ENCODE data around the gene TECPR2.
A peak's percentile ranks its signal among the peaks of the same experiment; 100 is the strongest.

Gene TECPR2

DNA sequence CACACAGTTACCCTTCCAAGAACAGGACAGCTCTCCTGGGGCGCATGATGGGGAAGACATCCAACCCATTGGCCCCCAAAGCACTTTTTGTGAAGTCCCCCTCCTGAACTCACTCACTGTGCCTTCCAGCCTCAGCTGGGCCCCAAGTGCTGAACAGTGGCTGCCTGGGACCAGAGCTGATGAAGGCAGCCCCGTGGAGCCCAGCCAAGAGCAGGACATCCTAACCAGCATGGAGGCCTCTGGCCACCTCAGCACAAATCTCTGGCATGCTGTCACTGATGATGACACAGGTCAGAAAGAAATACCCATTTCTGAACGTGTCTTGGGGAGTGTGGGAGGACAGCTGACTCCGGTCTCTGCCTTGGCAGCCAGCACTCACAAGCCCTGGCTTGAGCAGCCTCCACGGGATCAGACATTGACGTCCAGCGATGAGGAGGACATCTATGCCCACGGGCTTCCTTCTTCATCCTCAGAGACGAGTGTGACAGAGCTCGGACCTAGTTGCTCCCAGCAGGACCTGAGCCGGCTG is 72.0 kb downstream of the TECPR2 start:
- DNase-seq, result no peak

DNA sequence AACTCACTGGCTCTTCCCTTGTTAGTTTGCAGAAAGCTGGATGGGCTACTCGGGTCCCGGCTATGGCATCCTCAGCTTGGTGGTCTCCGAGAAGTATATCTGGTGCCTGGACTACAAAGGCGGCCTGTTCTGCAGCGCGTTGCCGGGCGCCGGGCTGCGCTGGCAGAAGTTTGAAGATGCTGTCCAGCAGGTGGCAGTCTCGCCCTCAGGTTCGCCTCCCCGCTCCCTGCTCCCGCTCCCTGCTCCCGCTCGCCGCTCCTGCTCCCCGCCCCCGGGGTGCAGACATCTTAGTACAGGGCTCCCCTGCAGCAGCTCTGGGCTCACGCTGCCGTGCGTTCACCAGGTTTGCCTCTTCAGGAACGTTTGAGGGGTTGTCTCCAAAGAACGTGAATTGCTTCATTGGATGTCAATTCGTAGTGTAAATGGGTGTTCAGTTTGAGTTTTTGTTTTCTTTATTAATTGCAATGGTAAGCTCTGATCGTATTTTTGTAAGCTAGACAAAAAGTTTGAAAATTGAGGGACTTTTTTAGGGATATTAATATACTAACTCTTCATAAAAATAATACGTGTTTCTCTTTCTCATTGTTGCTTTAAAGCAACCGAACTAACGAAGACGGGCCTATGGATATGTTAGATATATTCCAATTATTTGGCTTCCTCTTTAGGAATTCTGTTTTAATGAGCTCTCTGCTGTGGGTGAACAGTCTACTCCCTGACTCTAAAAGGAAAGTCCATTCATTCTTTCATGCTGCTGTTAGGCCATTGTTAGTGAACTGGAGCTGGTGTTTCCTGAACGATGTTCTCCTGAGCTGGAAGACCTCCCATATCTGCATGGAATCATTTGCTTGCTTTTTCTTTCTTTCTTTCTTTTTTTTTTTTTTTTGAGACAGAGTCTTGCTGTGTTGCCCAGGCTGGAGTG is 75.5 kb downstream of the TECPR2 start:
- DNase-seq, result peak; percentile 76 to 83

GRCh38 chr14:102439556-102439955 is 76.8 kb downstream of the TECPR2 start:
- DNase-seq, result no peak

DNA sequence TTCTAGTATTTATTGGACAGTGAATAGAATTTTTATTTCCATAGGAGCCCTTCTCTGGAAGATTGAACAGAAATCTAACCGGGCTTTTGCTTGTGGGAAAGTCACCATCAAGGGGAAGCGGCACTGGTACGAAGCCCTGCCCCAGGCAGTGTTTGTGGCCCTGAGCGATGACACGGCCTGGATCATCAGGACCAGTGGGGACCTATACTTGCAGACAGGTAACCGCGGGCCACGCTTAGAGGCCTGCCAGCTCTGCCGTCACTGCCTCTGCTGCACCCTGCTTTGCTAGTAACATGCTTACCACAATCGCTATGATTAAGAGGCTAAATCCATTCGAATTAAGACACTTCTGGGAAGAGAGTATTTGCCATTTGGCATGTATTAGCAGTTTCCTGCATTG is 77.7 kb downstream of the TECPR2 start:
- no peak for DNase-seq

GRCh38 chr14:102442241-102443211 is 79.8 kb downstream of the TECPR2 start:
- no peak for DNase-seq

- DNase-seq, result no peak
Measured at GRCh38 chr14:102445066-102445465, 82.3 kb downstream of the TECPR2 start.

- DNase-seq, result no peak
Measured at GRCh38 chr14:102445641-102446040, 82.9 kb downstream of the TECPR2 start.

DNA sequence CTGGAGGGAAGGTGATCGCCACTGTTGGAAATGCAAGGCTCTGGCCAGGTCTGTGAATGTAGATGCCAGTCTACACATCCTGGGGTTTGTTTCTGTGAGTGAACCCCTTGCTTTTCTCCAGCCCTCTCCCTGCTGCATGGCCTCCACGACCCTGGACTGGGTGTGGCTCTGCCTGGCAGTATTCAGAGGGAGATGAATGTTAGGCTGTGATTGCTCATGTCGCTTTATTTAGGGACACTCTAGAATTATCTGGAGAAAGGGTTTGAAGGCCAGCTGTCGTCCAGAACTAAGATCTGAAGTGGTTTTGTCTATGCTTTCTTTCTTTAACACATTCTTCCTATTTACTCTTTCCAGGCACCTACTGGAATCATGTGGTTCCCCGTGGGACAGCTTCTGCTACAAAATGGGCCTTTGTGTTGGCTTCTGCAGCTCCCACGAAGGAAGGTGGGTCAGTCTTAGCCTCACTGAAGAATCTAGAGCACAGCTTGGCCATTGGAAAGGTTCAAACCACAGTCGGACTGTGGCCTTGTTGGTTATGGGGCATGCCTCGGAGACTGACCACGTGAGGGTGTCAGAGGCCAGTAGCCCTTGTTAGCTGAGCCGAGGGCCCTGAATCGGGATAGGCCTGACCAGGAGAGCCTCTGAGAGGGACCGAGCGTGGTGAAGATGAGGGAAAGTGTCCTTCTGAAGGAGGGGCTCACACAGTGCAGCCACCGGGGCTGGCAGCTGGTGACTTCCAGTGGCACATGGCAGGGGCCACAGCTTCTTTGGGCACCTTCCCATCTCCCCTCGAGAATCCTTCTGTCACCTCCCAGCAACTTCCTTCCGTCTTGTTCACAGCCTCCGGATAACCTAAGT is 87.7 kb downstream of the TECPR2 start:
- DNase-seq, result no peak

- DNase-seq, result no peak
Measured at GRCh38 chr14:102451064-102451352, 88.3 kb downstream of the TECPR2 start.

- DNase-seq, result no peak
Measured at GRCh38 chr14:102452302-102452701, 89.6 kb downstream of the TECPR2 start.

- DNase-seq, result no peak
Measured at GRCh38 chr14:102454711-102455110, 92.0 kb downstream of the TECPR2 start.

- DNase-seq, result no peak
Measured at GRCh38 chr14:102457509-102457908, 94.8 kb downstream of the TECPR2 start.

- no peak for DNase-seq
Measured at GRCh38 chr14:102461490-102462338, 99.0 kb downstream of the TECPR2 start.

DNA sequence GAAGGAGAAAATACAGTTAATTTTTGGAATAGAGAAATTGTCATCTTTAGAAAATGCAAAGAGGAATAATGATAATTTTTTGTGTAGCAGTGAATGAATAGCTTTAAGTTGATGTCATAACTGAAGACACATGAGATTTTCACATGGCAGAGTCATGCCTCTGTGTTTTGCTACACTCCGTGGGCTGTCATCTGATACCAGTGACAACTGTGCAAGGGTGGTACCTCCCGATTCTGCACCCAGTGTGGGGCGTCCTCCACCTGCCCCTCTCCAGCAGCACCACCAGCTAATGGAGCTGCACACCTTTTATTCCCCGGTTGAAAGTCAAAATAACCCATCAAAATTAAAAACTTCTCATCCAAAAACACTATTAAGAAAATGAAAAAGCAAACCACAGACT is 99.7 kb downstream of the TECPR2 start:
- no peak for DNase-seq

DNA sequence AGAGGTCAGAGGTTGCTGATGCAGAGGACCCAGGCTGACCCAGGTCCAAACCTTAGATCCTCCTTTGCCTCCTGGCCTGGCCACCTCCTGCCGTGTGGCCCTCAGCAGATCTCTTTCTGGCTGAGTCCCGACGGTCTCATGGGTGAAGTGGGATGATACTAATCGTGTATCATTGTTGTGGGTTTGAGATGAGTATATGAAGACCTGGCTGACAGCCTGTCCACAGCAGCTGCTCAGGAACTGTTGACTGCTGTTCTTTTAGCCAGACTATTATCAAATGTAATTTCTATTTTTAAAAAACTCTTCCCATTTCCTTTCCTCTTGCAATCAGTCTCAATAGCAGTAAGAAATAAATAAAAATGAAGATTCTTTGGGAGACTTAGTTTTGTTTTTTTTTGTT is 101.3 kb downstream of the TECPR2 start:
- no peak for DNase-seq

DNA sequence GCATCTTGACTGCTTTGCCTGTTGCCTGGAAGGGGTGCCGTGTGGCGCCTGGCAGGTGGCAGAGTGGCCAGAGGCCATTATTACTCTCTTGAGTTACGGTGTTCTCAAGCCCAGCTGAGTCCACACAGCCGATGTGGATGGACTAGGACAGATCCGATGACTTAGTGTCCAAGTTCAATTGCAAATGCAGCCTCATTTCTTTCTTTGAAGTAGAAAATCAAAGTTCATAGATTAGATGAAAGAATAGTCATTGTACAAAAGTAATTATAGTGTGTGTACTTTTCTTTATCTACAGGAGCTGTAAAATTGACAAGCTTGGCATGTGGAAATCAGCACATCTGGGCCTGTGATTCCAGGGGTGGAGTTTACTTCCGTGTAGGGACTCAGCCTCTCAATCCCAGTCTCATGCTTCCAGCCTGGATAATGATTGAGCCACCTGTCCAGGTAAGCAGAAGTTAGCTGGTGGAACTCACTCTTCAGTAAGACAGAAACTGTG is 102.2 kb downstream of the TECPR2 start:
- DNase-seq, result no peak

GRCh38 chr14:102469261-102469660 is 106.5 kb downstream of the TECPR2 start:
- DNase-seq, result no peak

DNA sequence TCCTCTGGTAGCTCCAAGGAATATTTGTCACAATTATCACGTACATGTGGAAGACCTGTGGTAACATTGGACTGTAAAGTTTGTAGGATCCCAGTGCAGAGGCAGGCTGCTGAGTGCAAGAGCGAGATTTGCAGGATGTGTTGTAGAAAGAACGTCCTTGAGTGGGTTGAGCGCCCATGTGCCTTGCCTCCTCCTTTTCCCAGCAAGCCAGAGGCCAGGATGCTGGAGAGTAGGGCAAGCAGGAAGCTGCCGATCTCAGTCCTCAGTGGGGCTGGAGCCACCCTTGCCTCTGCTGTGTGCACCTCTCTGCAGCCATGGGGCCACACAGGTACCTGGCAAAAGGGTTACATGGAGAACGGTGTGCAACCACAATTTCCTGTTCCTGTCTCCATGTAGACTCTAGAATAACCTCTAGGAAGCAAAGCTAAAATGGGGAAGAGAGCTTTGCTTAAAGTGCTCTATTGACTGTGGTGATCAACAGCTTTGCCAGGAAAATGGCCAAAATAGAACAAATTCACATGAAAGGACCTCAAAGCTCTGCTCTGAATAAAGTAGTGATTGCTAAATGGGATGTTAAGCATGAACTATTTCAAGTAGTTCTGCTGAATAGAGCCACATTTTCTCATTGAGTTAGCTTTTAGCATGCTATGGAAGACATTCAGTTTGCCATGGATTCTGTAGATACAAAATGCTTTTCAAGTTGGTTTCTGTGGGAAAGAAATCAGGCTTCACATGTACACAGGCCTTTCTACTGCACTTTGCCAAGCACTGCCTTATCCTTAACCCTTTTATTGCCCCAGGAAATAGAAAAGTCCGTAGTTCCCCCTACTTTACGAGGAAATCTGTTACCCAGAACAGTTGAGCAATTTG is 109.4 kb downstream of the TECPR2 start:
- no peak for DNase-seq

DNA sequence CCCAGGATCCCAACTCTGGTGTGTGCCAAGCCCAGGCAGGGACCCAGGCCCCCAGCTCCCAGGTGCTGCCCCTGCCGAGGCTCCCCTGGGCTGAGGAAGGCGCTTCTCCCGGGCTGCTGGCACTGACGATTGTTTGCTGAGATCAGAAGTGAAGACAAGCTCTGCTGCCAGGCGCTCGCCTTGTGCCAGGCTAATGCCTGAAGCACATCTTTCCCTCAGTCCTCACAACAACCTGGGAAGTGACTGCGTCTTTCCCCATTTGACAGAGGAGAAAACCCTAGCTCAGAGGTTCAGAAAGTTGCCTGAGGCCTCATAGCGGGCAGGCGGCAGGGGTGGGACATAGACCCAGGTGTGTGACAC is 110.0 kb downstream of the TECPR2 start:
- no peak for DNase-seq

- no peak for DNase-seq
Measured at GRCh38 chr14:102473559-102473958, 110.8 kb downstream of the TECPR2 start.

- no peak for DNase-seq
Measured at GRCh38 chr14:102474934-102475333, 112.2 kb downstream of the TECPR2 start.

Measured in activated T-cell treated with anti-CD3 and anti-CD28 coated beads, Interleukin-2, amount 50 U/mL, for 48 hours (primary cell).